ENCODE results near the gene PAGE3. TPM values are rescaled to one million over a fixed set of nuclear protein-coding genes. Genes with fewer than 3 reads are reported as not detected.

Gene PAGE3
- total and polyA plus RNA-seq, 9 of the 15 experiments (the other 6 are each of a cell fraction or from before 2014, with no cell fraction given), result not detected

Other genes starting within 250 kb of the PAGE3 start
- 30.2 and 37.7 TPM in 2 replicates for gene ALAS2, start 233.9 kb downstream of the PAGE3 start, total RNA-seq (2014; rRNA removed)
- 25.1 and 27.0 TPM in 2 replicates for gene ALAS2, start 233.9 kb downstream of the PAGE3 start, total RNA-seq (2014; rRNA removed; fragmentation: Illumina TruSeq; extraction: Trizol)
- gene ALAS2, start 233.9 kb downstream of the PAGE3 start, total RNA-seq (2015; rRNA removed; fragmentation: Illumina TruSeq; extraction: Trizol), result 14.6 and 16.3 TPM in 2 replicates
- 27.2 and 31.3 TPM in 2 replicates for gene ALAS2, start 233.9 kb downstream of the PAGE3 start, total RNA-seq (2021)
- gene ALAS2, start 233.9 kb downstream of the PAGE3 start, polyA plus RNA-seq (2011; rRNA removed), result 75.3 and 88.1 TPM in 2 replicates
- gene ALAS2, start 233.9 kb downstream of the PAGE3 start, polyA plus RNA-seq (2014; fragmentation: Illumina TruSeq; extraction: Trizol), result 41.9 and 48.2 TPM in 2 replicates
- 100 to 1,000 TPM in 1 of 2 experiments, 10 to 100 TPM in 1; 43.5 to 101 TPM for gene ALAS2, start 233.9 kb downstream of the PAGE3 start, polyA plus RNA-seq (2014; fragmentation: Nextera tagmentation; extraction: Ambion mirVana)
- gene ALAS2, start 233.9 kb downstream of the PAGE3 start, polyA plus RNA-seq (2014; rRNA removed), result 33.4 and 37.0 TPM in 2 replicates
- gene PAGE2B, start 189.9 kb downstream of the PAGE3 start, total RNA-seq (2014; rRNA removed), result 12.7 and 13.8 TPM in 2 replicates
- gene PAGE2B, start 189.9 kb downstream of the PAGE3 start, total RNA-seq (2014; rRNA removed; fragmentation: Illumina TruSeq; extraction: Trizol), result 23.1 and 24.3 TPM in 2 replicates
- gene PAGE2B, start 189.9 kb downstream of the PAGE3 start, total RNA-seq (2015; rRNA removed; fragmentation: Illumina TruSeq; extraction: Trizol), result 16.1 and 16.5 TPM in 2 replicates
- gene PAGE2B, start 189.9 kb downstream of the PAGE3 start, total RNA-seq (2021), result 8.6 and 9.3 TPM in 2 replicates
- gene PAGE2B, start 189.9 kb downstream of the PAGE3 start, polyA plus RNA-seq (2011; rRNA removed), result 1.3 and 1.8 TPM in 2 replicates
- 13.4 and 13.8 TPM in 2 replicates for gene PAGE2B, start 189.9 kb downstream of the PAGE3 start, polyA plus RNA-seq (2014; fragmentation: Illumina TruSeq; extraction: Trizol)
- 10 to 100 TPM; 28.1 to 36.0 TPM for gene PAGE2B, start 189.9 kb downstream of the PAGE3 start, polyA plus RNA-seq (2014; fragmentation: Nextera tagmentation; extraction: Ambion mirVana)
- 12.8 and 19.7 TPM in 2 replicates for gene PAGE2B, start 189.9 kb downstream of the PAGE3 start, polyA plus RNA-seq (2014; rRNA removed)
- 0.59 and 0.78 TPM in 2 replicates for gene PAGE2, start 175.9 kb downstream of the PAGE3 start, total RNA-seq (2014; rRNA removed)
- gene PAGE2, start 175.9 kb downstream of the PAGE3 start, total RNA-seq (2014; rRNA removed; fragmentation: Illumina TruSeq; extraction: Trizol), result 1.6 and 2.1 TPM in 2 replicates
- 1.2 and 2.1 TPM in 2 replicates for gene PAGE2, start 175.9 kb downstream of the PAGE3 start, total RNA-seq (2015; rRNA removed; fragmentation: Illumina TruSeq; extraction: Trizol)
- 0.78 TPM in 1 of 2 replicates, not detected in the other for gene PAGE2, start 175.9 kb downstream of the PAGE3 start, total RNA-seq (2021)
- gene PAGE2, start 175.9 kb downstream of the PAGE3 start, polyA plus RNA-seq (2011; rRNA removed), result 0.40 and 2.4 TPM in 2 replicates
- gene PAGE2, start 175.9 kb downstream of the PAGE3 start, polyA plus RNA-seq (2014; fragmentation: Illumina TruSeq; extraction: Trizol), result 1.3 and 1.4 TPM in 2 replicates
- gene PAGE2, start 175.9 kb downstream of the PAGE3 start, polyA plus RNA-seq (2014; fragmentation: Nextera tagmentation; extraction: Ambion mirVana), result 1 to 10 TPM; 3.0 to 3.7 TPM
- gene PAGE2, start 175.9 kb downstream of the PAGE3 start, polyA plus RNA-seq (2014; rRNA removed), result 0.22 and 0.77 TPM in 2 replicates
- gene PAGE5, start 44.6 kb downstream of the PAGE3 start, total RNA-seq (2014; rRNA removed), result 175 and 195 TPM in 2 replicates
- gene PAGE5, start 44.6 kb downstream of the PAGE3 start, total RNA-seq (2014; rRNA removed; fragmentation: Illumina TruSeq; extraction: Trizol), result 342 and 391 TPM in 2 replicates
- gene PAGE5, start 44.6 kb downstream of the PAGE3 start, total RNA-seq (2015; rRNA removed; fragmentation: Illumina TruSeq; extraction: Trizol), result 322 and 336 TPM in 2 replicates
- gene PAGE5, start 44.6 kb downstream of the PAGE3 start, total RNA-seq (2021), result 143 and 149 TPM in 2 replicates
- gene PAGE5, start 44.6 kb downstream of the PAGE3 start, polyA plus RNA-seq (2011; rRNA removed), result 42.0 and 146 TPM in 2 replicates
- 344 and 376 TPM in 2 replicates for gene PAGE5, start 44.6 kb downstream of the PAGE3 start, polyA plus RNA-seq (2014; fragmentation: Illumina TruSeq; extraction: Trizol)
- gene PAGE5, start 44.6 kb downstream of the PAGE3 start, polyA plus RNA-seq (2014; fragmentation: Nextera tagmentation; extraction: Ambion mirVana), result 100 to 1,000 TPM; 570 to 571 TPM
- gene PAGE5, start 44.6 kb downstream of the PAGE3 start, polyA plus RNA-seq (2014; rRNA removed), result 346 and 392 TPM in 2 replicates
- gene MAGEH1, start 187.2 kb upstream of the PAGE3 start, total RNA-seq (2014; rRNA removed), result 9.2 and 13.6 TPM in 2 replicates
- 8.8 TPM in 2 replicates for gene MAGEH1, start 187.2 kb upstream of the PAGE3 start, total RNA-seq (2014; rRNA removed; fragmentation: Illumina TruSeq; extraction: Trizol)
- gene MAGEH1, start 187.2 kb upstream of the PAGE3 start, total RNA-seq (2015; rRNA removed; fragmentation: Illumina TruSeq; extraction: Trizol), result 8.6 and 9.6 TPM in 2 replicates
- gene MAGEH1, start 187.2 kb upstream of the PAGE3 start, total RNA-seq (2021), result 7.3 and 7.5 TPM in 2 replicates
- gene MAGEH1, start 187.2 kb upstream of the PAGE3 start, polyA plus RNA-seq (2011; rRNA removed), result 11.2 and 13.5 TPM in 2 replicates
- gene MAGEH1, start 187.2 kb upstream of the PAGE3 start, polyA plus RNA-seq (2014; fragmentation: Illumina TruSeq; extraction: Trizol), result 9.0 and 9.4 TPM in 2 replicates
- 1 to 10 TPM; 3.7 to 4.1 TPM for gene MAGEH1, start 187.2 kb upstream of the PAGE3 start, polyA plus RNA-seq (2014; fragmentation: Nextera tagmentation; extraction: Ambion mirVana)
- gene MAGEH1, start 187.2 kb upstream of the PAGE3 start, polyA plus RNA-seq (2014; rRNA removed), result 12.9 and 14.9 TPM in 2 replicates
- gene USP51, start 224.9 kb upstream of the PAGE3 start, total RNA-seq (2014; rRNA removed), result 0.95 and 1.2 TPM in 2 replicates
- gene USP51, start 224.9 kb upstream of the PAGE3 start, total RNA-seq (2014; rRNA removed; fragmentation: Illumina TruSeq; extraction: Trizol), result 1.3 and 1.6 TPM in 2 replicates
- 3.8 and 3.9 TPM in 2 replicates for gene USP51, start 224.9 kb upstream of the PAGE3 start, total RNA-seq (2015; rRNA removed; fragmentation: Illumina TruSeq; extraction: Trizol)
- gene USP51, start 224.9 kb upstream of the PAGE3 start, total RNA-seq (2021), result 1.8 and 2.0 TPM in 2 replicates
- 3.0 and 3.5 TPM in 2 replicates for gene USP51, start 224.9 kb upstream of the PAGE3 start, polyA plus RNA-seq (2011; rRNA removed)
- gene USP51, start 224.9 kb upstream of the PAGE3 start, polyA plus RNA-seq (2014; fragmentation: Illumina TruSeq; extraction: Trizol), result 1.1 and 1.6 TPM in 2 replicates
- gene USP51, start 224.9 kb upstream of the PAGE3 start, polyA plus RNA-seq (2014; fragmentation: Nextera tagmentation; extraction: Ambion mirVana), result under 1 TPM; 0.59 to 0.96 TPM
- gene USP51, start 224.9 kb upstream of the PAGE3 start, polyA plus RNA-seq (2014; rRNA removed), result 0.77 and 0.93 TPM in 2 replicates